GM23338 (cell line): ENCODE data around the gene TBC1D7. TPM values are rescaled to one million over a fixed set of nuclear protein-coding genes. Genes with fewer than 3 reads are reported as not detected.

Source experiments
- ATAC-seq: fragments of 200-7000 bp; cut with Tn5 transposase; 3 replicates; pipeline ENCODE4 v1.9.1; 2020
- DNase-seq: peaks from one replicate; pipeline ENCODE4 v3.0.0-alpha.2; 2015; ENCODE audit warnings: low spot score
- H2AFZ ChIP-seq: fragments of 200-600 bp; sonication (generic); 2 replicates; pipeline ENCODE4 v1.8.0; 2016; ENCODE audit warnings: antibody characterized with exemption, mild to moderate bottlenecking, moderate library complexity
- H3F3A ChIP-seq: fragments of 200-600 bp; sonication (generic); replicated peaks from 2 replicates; pipeline ENCODE4 v1.8.0; 2017; ENCODE audit warnings: antibody characterized with exemption, mixed run types, low read depth
- H3K27ac ChIP-seq: fragments of 200-600 bp; sonication (generic); 2 replicates; pipeline ENCODE4 v1.6.1; 2016; ENCODE audit warnings: low read depth
- H3K27me3 ChIP-seq: fragments of 200-600 bp; sonication (generic); 2 replicates; pipeline ENCODE4 v1.8.0; 2016; ENCODE audit warnings: mild to moderate bottlenecking, mixed run types, moderate library complexity; ENCODE audit not compliant: insufficient read depth
- H3K36me3 ChIP-seq: fragments of 200-600 bp; sonication (generic); 2 replicates; pipeline ENCODE4 v1.8.0; 2016; ENCODE audit warnings: mild to moderate bottlenecking; ENCODE audit not compliant: insufficient read depth
- H3K4me1 ChIP-seq: fragments of 200-600 bp; sonication (generic); 2 replicates; pipeline ENCODE4 v1.8.0; 2016; ENCODE audit warnings: mild to moderate bottlenecking, moderate library complexity; ENCODE audit not compliant: insufficient read depth
- H3K4me2 ChIP-seq: fragments of 200-600 bp; sonication (generic); 2 replicates; pipeline ENCODE4 v1.7.1; 2017; ENCODE audit warnings: mixed run types
- H3K4me3 ChIP-seq: fragments of 200-600 bp; sonication (generic); 2 replicates; pipeline ENCODE4 v1.6.1; 2016; ENCODE audit warnings: mixed run types
- H3K79me2 ChIP-seq: fragments of 200-600 bp; sonication (generic); replicated peaks from 2 replicates; pipeline ENCODE4 v1.8.0; 2017; ENCODE audit warnings: mild to moderate bottlenecking; ENCODE audit not compliant: insufficient read depth
- H3K9me2 ChIP-seq: fragments of 200-600 bp; sonication (generic); 2 replicates; pipeline ENCODE4 v1.8.0; 2017; ENCODE audit not compliant: insufficient read depth
- H4K20me1 ChIP-seq: fragments of 200-600 bp; sonication (generic); replicated peaks from 2 replicates; pipeline ENCODE4 v1.8.0; 2017; ENCODE audit warnings: mild to moderate bottlenecking; ENCODE audit not compliant: insufficient read depth
- H3K27ac Mint-ChIP-seq: 2 replicates; pipeline ENCODE4 v1.8.0; 2020; ENCODE audit warnings: inconsistent platforms, mild to moderate bottlenecking, moderate library complexity, mixed read lengths
- H3K27me3 Mint-ChIP-seq: 3 replicates; pipeline ENCODE4 v1.8.0; 2022; ENCODE audit warnings: low read depth, mild to moderate bottlenecking, moderate library complexity, mixed read lengths, inconsistent platforms; ENCODE audit not compliant: insufficient read depth, poor library complexity
- H3K36me3 Mint-ChIP-seq: 3 replicates; pipeline ENCODE4 v1.8.0; 2021; ENCODE audit warnings: low read depth, mild to moderate bottlenecking, inconsistent platforms, moderate library complexity, mixed read lengths
- H3K4me1 Mint-ChIP-seq: 3 replicates; pipeline ENCODE4 v1.8.0; 2020; ENCODE audit warnings: mild to moderate bottlenecking, inconsistent platforms, mixed read lengths
- H3K4me3 Mint-ChIP-seq: 3 replicates; pipeline ENCODE4 v1.8.0; 2021; ENCODE audit warnings: moderate library complexity, mild to moderate bottlenecking, inconsistent platforms, mixed read lengths
- H3K9me3 Mint-ChIP-seq: 3 replicates; pipeline ENCODE4 v1.8.0; 2020; ENCODE audit warnings: moderate library complexity, mild to moderate bottlenecking, inconsistent platforms, mixed read lengths
- CREB1 ChIP-seq: fragments of 250-450 bp; sonication (Bioruptor Pico); IDR thresholded peaks from 2 replicates; pipeline ENCODE4 v1.5.0; 2020; ENCODE audit warnings: low read depth, mild to moderate bottlenecking, moderate library complexity
- EZH2 ChIP-seq: fragments of 200-600 bp; sonication (generic); IDR thresholded peaks from one replicate; pipeline ENCODE4 v1.8.0; 2017; ENCODE audit warnings: antibody characterized with exemption, mild to moderate bottlenecking, low read depth; ENCODE audit not compliant: unreplicated experiment
- JUNB ChIP-seq: IDR thresholded peaks from one replicate; pipeline ENCODE4 v1.6.1; 2016; ENCODE audit warnings: antibody characterized with exemption; ENCODE audit not compliant: unreplicated experiment
- NANOG ChIP-seq: IDR thresholded peaks from 2 replicates; pipeline ENCODE4 v1.6.1; 2016; ENCODE audit warnings: antibody characterized with exemption, borderline replicate concordance
- POLR2AphosphoS5 ChIP-seq: IDR thresholded peaks from 2 replicates; pipeline ENCODE4 v1.6.1; 2016; ENCODE audit warnings: antibody characterized with exemption, low read depth
- STAT1 ChIP-seq: IDR thresholded peaks from one replicate; pipeline ENCODE4 v1.6.1; 2016; ENCODE audit warnings: antibody characterized with exemption; ENCODE audit not compliant: unreplicated experiment
- ZNF114 ChIP-seq: fragments of 250-450 bp; sonication (Bioruptor Pico); IDR thresholded peaks from 2 replicates; pipeline ENCODE4 v1.5.0; 2020; ENCODE audit warnings: mild to moderate bottlenecking, moderate library complexity
- ZNF331 ChIP-seq: fragments of 250-450 bp; sonication (Bioruptor Pico); IDR thresholded peaks from 2 replicates; pipeline ENCODE4 v1.5.0; 2020; ENCODE audit warnings: low read depth, mild to moderate bottlenecking, moderate library complexity
- long read RNA-seq: library from polyadenylated mRNA; unstranded; transcript quantifications from one replicate; pipeline ENCODE4 v2.0.0, GENCODE V29; 2020; ENCODE audit not compliant: unreplicated experiment
- polyA plus RNA-seq: library from polyadenylated mRNA; unstranded; fragments of >200 nt; fragmentation: Nextera tagmentation; extraction: Ambion mirVana; gene quantifications from 2 replicates; pipeline ENCODE4 v1.2.1, GENCODE V29; 2016
- total RNA-seq: library from RNA; depleted of rRNA; stranded (reverse); fragments of >200 nt; shearing (Covaris generic); gene quantifications from 2 replicates; pipeline ENCODE4 v1.2.3, GENCODE V29; 2014; rRNA removed
- TF ChIP-seq, protein P1 (sequence below): IDR thresholded peaks from 2 replicates; pipeline ENCODE4 v1.6.1; 2016; ENCODE audit warnings: antibody characterized with exemption
- TF ChIP-seq, protein P2 (sequence below): fragments of 250-450 bp; sonication (Bioruptor Pico); IDR thresholded peaks from 2 replicates; pipeline ENCODE4 v1.5.0; 2020; ENCODE audit warnings: mild to moderate bottlenecking, moderate library complexity
- TF ChIP-seq, protein P3 (sequence below), 2 experiments: fragments of 200-600 bp in 1 of 2; sonication (generic) in 1 of 2; conservative IDR thresholded peaks; 2 replicates each; pipeline versions ENCODE4 v1.5.1 to v1.6.1; 2016 to 2017; ENCODE audit warnings: antibody characterized with exemption in 2 of 2, low read depth in 2 of 2, mild to moderate bottlenecking in 2 of 2, moderate library complexity in 1 of 2
- TF ChIP-seq, protein P4 (sequence below): IDR thresholded peaks from one replicate; pipeline ENCODE4 v1.6.1; 2018; ENCODE audit warnings: antibody characterized with exemption; ENCODE audit not compliant: unreplicated experiment

Gene TBC1D7
- total RNA-seq (42.8 and 62.0 TPM in 2 replicates), polyA plus RNA-seq (57.7 and 70.4 TPM in 2 replicates)
- long read RNA-seq, transcript TBC1D7-204 (8 exons, 1,276 nt): major isoform, 5 of 43 reads
- long read RNA-seq, transcript TBC1D7-202 (8 exons, 1,116 nt): major isoform, 5 of 43 reads
- long read RNA-seq, partial matches to known transcripts: 0 of 43 reads
- long read RNA-seq, other reads (novel, unspliced or antisense): 31 of 43 reads

DNA sequence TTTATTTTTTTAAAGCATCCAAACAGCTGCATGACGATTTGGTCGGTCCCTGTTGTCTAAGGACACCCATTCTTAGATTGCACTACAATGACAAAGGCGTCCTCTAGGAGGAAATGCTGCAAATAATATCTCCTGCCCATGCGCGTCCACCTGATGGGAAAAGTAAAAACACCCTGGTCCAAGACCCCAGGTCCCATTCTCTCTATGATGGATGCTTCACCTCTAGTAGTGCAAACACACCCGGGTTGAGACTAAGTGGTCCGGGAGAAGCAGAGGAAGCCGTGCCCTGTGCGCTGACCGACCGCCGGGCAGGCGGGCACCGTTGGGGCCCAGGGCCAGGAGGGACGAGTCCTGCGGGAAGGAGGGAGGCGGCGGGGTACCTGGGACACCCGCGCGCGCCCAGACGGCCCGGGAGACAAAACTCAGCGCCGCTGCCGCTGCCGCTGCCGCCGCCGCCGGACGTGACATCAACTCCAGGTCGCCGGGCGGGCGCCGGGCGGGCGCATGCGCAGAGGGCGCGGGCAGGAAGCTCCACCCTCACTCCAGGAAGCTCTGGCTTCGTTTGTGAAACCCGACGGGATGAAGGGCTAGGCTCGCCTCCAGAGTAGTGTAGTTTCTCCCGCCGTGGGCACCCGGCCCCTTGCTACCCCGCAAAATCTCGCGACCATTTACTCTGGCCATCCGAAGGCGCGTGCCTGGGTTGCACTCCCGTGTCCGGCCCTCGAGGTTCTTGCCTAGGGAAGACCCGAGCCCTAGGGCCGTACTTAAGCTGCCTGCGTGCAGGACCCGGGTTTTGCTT, at the start of gene TBC1D7:
Gene TBC1D7, minus strand, starts transcription at position 462 of the 799 bp plus-strand sequence. CDS start 1,639 bp downstream, outside the sequence.
- Histone ChIP-seq H3K4me2 (peak within 1 kb of the TSS; percentile 86), H3K27me3 (no peaks in the 10 kb centered on the region), H3K4me1 (0 out of 2 replicates have a peak, but pooled peaks cover 4% of the 10 kb centered on the region), H3K4me3 (peak within 1 kb of the TSS; percentile 82), H3K27ac (peak within 1 kb of the TSS; percentile 87), H4K20me1 (no peaks in the 10 kb centered on the region), H3K36me3 (peaks cover 10% of the 10 kb centered on the region), H3K9me2 (no peaks in the 10 kb centered on the region), H3F3A (0 out of 2 replicates have a peak, but pooled peaks cover 2% of the 10 kb centered on the region), H3K79me2 (peaks cover 16% of the 10 kb centered on the region), H2AFZ (peak within 1 kb of the TSS; percentile 78; the same call in 1 of the 2 replicates)
- DNase-seq (peak; percentile 91), ATAC-seq (peak; percentile 92)
- Mint-ChIP-seq H3K36me3 (peaks cover 30% of the 10 kb centered on the region; the same call in 2 of the 3 replicates), H3K4me3 (peak within 1 kb of the TSS; percentile 94), H3K27ac (peak within 1 kb of the TSS; percentile 96), H3K27me3 (no peaks in the 10 kb centered on the region), H3K4me1 (peaks cover 13% of the 10 kb centered on the region), H3K9me3 (no peaks in the 10 kb centered on the region)
- TF ChIP-seq, protein P1, sequence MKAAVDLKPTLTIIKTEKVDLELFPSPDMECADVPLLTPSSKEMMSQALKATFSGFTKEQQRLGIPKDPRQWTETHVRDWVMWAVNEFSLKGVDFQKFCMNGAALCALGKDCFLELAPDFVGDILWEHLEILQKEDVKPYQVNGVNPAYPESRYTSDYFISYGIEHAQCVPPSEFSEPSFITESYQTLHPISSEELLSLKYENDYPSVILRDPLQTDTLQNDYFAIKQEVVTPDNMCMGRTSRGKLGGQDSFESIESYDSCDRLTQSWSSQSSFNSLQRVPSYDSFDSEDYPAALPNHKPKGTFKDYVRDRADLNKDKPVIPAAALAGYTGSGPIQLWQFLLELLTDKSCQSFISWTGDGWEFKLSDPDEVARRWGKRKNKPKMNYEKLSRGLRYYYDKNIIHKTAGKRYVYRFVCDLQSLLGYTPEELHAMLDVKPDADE: no peak
- TF ChIP-seq CREB1 (CRISPR knock-in tag) (no peak; the same call in 1 of the 2 replicates), JUNB (no peak), ZNF331 (CRISPR knock-in tag) (no peak), POLR2AphosphoS5 (peak; percentile 94), STAT1 (no peak), NANOG (no peak), EZH2 (no peak), ZNF114 (CRISPR knock-in tag) (no peak)
- TF ChIP-seq, protein P2, sequence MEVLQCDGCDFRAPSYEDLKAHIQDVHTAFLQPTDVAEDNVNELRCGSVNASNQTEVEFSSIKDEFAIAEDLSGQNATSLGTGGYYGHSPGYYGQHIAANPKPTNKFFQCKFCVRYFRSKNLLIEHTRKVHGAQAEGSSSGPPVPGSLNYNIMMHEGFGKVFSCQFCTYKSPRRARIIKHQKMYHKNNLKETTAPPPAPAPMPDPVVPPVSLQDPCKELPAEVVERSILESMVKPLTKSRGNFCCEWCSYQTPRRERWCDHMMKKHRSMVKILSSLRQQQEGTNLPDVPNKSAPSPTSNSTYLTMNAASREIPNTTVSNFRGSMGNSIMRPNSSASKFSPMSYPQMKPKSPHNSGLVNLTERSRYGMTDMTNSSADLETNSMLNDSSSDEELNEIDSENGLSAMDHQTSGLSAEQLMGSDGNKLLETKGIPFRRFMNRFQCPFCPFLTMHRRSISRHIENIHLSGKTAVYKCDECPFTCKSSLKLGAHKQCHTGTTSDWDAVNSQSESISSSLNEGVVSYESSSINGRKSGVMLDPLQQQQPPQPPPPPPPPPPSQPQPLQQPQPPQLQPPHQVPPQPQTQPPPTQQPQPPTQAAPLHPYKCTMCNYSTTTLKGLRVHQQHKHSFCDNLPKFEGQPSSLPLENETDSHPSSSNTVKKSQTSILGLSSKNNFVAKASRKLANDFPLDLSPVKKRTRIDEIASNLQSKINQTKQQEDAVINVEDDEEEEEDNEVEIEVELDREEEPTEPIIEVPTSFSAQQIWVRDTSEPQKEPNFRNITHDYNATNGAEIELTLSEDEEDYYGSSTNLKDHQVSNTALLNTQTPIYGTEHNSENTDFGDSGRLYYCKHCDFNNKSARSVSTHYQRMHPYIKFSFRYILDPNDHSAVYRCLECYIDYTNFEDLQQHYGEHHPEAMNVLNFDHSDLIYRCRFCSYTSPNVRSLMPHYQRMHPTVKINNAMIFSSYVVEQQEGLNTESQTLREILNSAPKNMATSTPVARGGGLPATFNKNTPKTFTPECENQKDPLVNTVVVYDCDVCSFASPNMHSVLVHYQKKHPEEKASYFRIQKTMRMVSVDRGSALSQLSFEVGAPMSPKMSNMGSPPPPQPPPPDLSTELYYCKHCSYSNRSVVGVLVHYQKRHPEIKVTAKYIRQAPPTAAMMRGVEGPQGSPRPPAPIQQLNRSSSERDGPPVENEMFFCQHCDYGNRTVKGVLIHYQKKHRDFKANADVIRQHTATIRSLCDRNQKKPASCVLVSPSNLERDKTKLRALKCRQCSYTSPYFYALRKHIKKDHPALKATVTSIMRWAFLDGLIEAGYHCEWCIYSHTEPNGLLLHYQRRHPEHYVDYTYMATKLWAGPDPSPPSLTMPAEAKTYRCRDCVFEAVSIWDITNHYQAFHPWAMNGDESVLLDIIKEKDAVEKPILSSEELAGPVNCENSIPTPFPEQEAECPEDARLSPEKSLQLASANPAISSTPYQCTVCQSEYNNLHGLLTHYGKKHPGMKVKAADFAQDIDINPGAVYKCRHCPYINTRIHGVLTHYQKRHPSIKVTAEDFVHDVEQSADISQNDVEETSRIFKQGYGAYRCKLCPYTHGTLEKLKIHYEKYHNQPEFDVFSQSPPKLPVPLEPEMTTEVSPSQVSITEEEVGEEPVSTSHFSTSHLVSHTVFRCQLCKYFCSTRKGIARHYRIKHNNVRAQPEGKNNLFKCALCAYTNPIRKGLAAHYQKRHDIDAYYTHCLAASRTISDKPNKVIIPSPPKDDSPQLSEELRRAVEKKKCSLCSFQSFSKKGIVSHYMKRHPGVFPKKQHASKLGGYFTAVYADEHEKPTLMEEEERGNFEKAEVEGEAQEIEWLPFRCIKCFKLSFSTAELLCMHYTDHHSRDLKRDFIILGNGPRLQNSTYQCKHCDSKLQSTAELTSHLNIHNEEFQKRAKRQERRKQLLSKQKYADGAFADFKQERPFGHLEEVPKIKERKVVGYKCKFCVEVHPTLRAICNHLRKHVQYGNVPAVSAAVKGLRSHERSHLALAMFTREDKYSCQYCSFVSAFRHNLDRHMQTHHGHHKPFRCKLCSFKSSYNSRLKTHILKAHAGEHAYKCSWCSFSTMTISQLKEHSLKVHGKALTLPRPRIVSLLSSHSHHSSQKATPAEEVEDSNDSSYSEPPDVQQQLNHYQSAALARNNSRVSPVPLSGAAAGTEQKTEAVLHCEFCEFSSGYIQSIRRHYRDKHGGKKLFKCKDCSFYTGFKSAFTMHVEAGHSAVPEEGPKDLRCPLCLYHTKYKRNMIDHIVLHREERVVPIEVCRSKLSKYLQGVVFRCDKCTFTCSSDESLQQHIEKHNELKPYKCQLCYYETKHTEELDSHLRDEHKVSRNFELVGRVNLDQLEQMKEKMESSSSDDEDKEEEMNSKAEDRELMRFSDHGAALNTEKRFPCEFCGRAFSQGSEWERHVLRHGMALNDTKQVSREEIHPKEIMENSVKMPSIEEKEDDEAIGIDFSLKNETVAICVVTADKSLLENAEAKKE: no peak
- TF ChIP-seq, protein P3, sequence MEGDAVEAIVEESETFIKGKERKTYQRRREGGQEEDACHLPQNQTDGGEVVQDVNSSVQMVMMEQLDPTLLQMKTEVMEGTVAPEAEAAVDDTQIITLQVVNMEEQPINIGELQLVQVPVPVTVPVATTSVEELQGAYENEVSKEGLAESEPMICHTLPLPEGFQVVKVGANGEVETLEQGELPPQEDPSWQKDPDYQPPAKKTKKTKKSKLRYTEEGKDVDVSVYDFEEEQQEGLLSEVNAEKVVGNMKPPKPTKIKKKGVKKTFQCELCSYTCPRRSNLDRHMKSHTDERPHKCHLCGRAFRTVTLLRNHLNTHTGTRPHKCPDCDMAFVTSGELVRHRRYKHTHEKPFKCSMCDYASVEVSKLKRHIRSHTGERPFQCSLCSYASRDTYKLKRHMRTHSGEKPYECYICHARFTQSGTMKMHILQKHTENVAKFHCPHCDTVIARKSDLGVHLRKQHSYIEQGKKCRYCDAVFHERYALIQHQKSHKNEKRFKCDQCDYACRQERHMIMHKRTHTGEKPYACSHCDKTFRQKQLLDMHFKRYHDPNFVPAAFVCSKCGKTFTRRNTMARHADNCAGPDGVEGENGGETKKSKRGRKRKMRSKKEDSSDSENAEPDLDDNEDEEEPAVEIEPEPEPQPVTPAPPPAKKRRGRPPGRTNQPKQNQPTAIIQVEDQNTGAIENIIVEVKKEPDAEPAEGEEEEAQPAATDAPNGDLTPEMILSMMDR (conservative IDR thresholded peaks at IDR 0.05; ENCODE audit: low read depth in 2 of 2): 0 out of 4 replicates have a peak, but pooled peaks of 1 of the 2 experiments have one; percentile 9
- TF ChIP-seq, protein P4, sequence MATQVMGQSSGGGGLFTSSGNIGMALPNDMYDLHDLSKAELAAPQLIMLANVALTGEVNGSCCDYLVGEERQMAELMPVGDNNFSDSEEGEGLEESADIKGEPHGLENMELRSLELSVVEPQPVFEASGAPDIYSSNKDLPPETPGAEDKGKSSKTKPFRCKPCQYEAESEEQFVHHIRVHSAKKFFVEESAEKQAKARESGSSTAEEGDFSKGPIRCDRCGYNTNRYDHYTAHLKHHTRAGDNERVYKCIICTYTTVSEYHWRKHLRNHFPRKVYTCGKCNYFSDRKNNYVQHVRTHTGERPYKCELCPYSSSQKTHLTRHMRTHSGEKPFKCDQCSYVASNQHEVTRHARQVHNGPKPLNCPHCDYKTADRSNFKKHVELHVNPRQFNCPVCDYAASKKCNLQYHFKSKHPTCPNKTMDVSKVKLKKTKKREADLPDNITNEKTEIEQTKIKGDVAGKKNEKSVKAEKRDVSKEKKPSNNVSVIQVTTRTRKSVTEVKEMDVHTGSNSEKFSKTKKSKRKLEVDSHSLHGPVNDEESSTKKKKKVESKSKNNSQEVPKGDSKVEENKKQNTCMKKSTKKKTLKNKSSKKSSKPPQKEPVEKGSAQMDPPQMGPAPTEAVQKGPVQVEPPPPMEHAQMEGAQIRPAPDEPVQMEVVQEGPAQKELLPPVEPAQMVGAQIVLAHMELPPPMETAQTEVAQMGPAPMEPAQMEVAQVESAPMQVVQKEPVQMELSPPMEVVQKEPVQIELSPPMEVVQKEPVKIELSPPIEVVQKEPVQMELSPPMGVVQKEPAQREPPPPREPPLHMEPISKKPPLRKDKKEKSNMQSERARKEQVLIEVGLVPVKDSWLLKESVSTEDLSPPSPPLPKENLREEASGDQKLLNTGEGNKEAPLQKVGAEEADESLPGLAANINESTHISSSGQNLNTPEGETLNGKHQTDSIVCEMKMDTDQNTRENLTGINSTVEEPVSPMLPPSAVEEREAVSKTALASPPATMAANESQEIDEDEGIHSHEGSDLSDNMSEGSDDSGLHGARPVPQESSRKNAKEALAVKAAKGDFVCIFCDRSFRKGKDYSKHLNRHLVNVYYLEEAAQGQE: peak; percentile 19
